HG03432 (cell line): ENCODE data around the gene STRIP2.
A peak's percentile ranks its signal among the peaks of the same experiment; 100 is the strongest.
"Not testable (repeated sequence)": the region's sequence is repeated elsewhere in the genome, so short reads cannot be mapped to it uniquely, and the experiment has no call there.

ENCODE experiments used
- ATAC-seq: cut with Tn5 transposase; IDR thresholded peaks from one replicate; pipeline ENCODE4 v1.9.1; 2021; ENCODE audit warnings: mild to moderate bottlenecking, moderate library complexity; ENCODE audit not compliant: unreplicated experiment

Gene STRIP2

GRCh38 chr7:129421717-129422250 lies 12.4 kb upstream of the STRIP2 start:
- no peak for ATAC-seq

GRCh38 chr7:129422727-129423126 lies 11.5 kb upstream of the STRIP2 start:
- no peak for ATAC-seq

- ATAC-seq: no peak
Observed at GRCh38 chr7:129423700-129424410, 10.4 kb upstream of the STRIP2 start.

- no peak for ATAC-seq
Observed at GRCh38 chr7:129426482-129426881, 7.8 kb upstream of the STRIP2 start.

GRCh38 chr7:129427526-129428045 lies 6.6 kb upstream of the STRIP2 start:
- no peak for ATAC-seq

- ATAC-seq: no peak
Observed at GRCh38 chr7:129431911-129432643, 2.2 kb upstream of the STRIP2 start.

- ATAC-seq: peak; percentile 1
Observed at GRCh38 chr7:129434675-129435318, 565 bp downstream of the STRIP2 start.

GRCh38 chr7:129435414-129435829 lies 1.2 kb downstream of the STRIP2 start:
- no peak for ATAC-seq

GRCh38 chr7:129436335-129436923 lies 2.2 kb downstream of the STRIP2 start:
- ATAC-seq: no peak

GRCh38 chr7:129437190-129437589 lies 3.0 kb downstream of the STRIP2 start:
- no peak for ATAC-seq

GRCh38 chr7:129438281-129438838 lies 4.1 kb downstream of the STRIP2 start:
- ATAC-seq: no peak

GRCh38 chr7:129438839-129439651 lies 4.8 kb downstream of the STRIP2 start:
- ATAC-seq: no peak

- no peak for ATAC-seq
Observed at GRCh38 chr7:129439963-129440625, 5.9 kb downstream of the STRIP2 start.

- ATAC-seq: no peak
Observed at GRCh38 chr7:129443612-129444011, 9.4 kb downstream of the STRIP2 start.

GRCh38 chr7:129444776-129445175 lies 10.5 kb downstream of the STRIP2 start:
- ATAC-seq: not testable (repeated sequence)

- ATAC-seq: not testable (repeated sequence)
Observed at GRCh38 chr7:129446925-129447324, 12.7 kb downstream of the STRIP2 start.

GRCh38 chr7:129447445-129447844 lies 13.2 kb downstream of the STRIP2 start:
- ATAC-seq: not testable (repeated sequence)

- ATAC-seq: not testable (repeated sequence)
Observed at GRCh38 chr7:129448608-129449007, 14.4 kb downstream of the STRIP2 start.

- ATAC-seq: no peak
Observed at GRCh38 chr7:129450295-129450694, 16.1 kb downstream of the STRIP2 start.
